NCI-H1092 treated with DMSO at 0.1 percent for 48 hours (cell line): Measurements from ENCODE around the gene MCC.

Experiments
- DNase-seq: peaks from one replicate; lab custom pipeline; 2025; lab: John Stamatoyannopoulos, UW

MCC gene

GRCh38 chr5:112977440-112977861, 510.8 kb downstream of the MCC start:
- no peak for DNase-seq

- peak; percentile 97 for DNase-seq
Observed at GRCh38 chr5:112976432-112977309, 511.6 kb downstream of the MCC start, which contains the start of gene DCP2. TSS of gene DCP2 (plus strand) at chr5:112976798. CDS start at chr5:112976934, 136 bp downstream.

- DNase-seq = no peak
Observed at GRCh38 chr5:112975721-112976431, 512.4 kb downstream of the MCC start.

- no peak for DNase-seq
Observed at GRCh38 chr5:112974901-112975300, 513.4 kb downstream of the MCC start.

GRCh38 chr5:112973904-112974303, 514.3 kb downstream of the MCC start:
- DNase-seq = no peak

- no peak for DNase-seq
Observed at GRCh38 chr5:112973036-112973435, 515.2 kb downstream of the MCC start.
